H9 (cell line): ENCODE data around the gene RAB3IP. TPM values are rescaled to one million over a fixed set of nuclear protein-coding genes. Genes with fewer than 3 reads are reported as not detected.

Experiments used
- DNase-seq: peaks from one replicate; pipeline ENCODE4 v3.0.0-alpha.2; 2017
- H2AFZ ChIP-seq: one replicate; pipeline ENCODE4 v1.6.1; 2013; ENCODE audit warnings: mild to moderate bottlenecking, low read length, control low read depth, moderate library complexity
- H2AK5ac ChIP-seq: 2 replicates; pipeline ENCODE4 v1.6.1; 2013; ENCODE audit warnings: low read length, control low read depth, mixed read lengths; ENCODE audit not compliant: insufficient read length
- H2BK120ac ChIP-seq: one replicate; pipeline ENCODE4 v1.6.1; 2013; ENCODE audit warnings: low read depth, mild to moderate bottlenecking, low read length, control low read depth, inconsistent platforms; ENCODE audit not compliant: poor library complexity, severe bottlenecking
- H2BK12ac ChIP-seq: 2 replicates; pipeline ENCODE4 v1.6.1; 2013; ENCODE audit warnings: low read length, control low read depth, mixed read lengths, low read depth; ENCODE audit not compliant: insufficient read length
- H2BK15ac ChIP-seq: 2 replicates; pipeline ENCODE4 v1.6.1; 2013; ENCODE audit warnings: low read depth, low read length, control low read depth
- H2BK20ac ChIP-seq: one replicate; pipeline ENCODE4 v1.6.1; 2013; ENCODE audit warnings: low read depth, mild to moderate bottlenecking, low read length, control low read depth, inconsistent platforms; ENCODE audit not compliant: poor library complexity, severe bottlenecking
- H2BK5ac ChIP-seq: 2 replicates; pipeline ENCODE4 v1.6.1; 2013; ENCODE audit warnings: low read length, control low read depth, mixed read lengths; ENCODE audit not compliant: insufficient read length
- H3K14ac ChIP-seq: 2 replicates; pipeline ENCODE4 v1.6.1; 2013; ENCODE audit warnings: low read length, control low read depth; ENCODE audit not compliant: insufficient read depth
- H3K18ac ChIP-seq: 2 replicates; pipeline ENCODE4 v1.6.1; 2013; ENCODE audit warnings: low read depth, mild to moderate bottlenecking, mixed read lengths, low read length, control low read depth; ENCODE audit not compliant: insufficient read length
- H3K23ac ChIP-seq: 2 replicates; pipeline ENCODE4 v1.6.1; 2013; ENCODE audit warnings: low read length, control low read depth, mixed read lengths, low read depth; ENCODE audit not compliant: insufficient read length
- H3K23me2 ChIP-seq: 2 replicates; pipeline ENCODE4 v1.6.1; 2013; ENCODE audit warnings: low read depth, mild to moderate bottlenecking, mixed read lengths, low read length, control low read depth; ENCODE audit not compliant: insufficient read length, poor library complexity, severe bottlenecking
- H3K27ac ChIP-seq: 2 replicates; pipeline ENCODE4 v1.5.1; 2013; ENCODE audit warnings: low read length, control low read depth, mixed read lengths, low read depth; ENCODE audit not compliant: insufficient read length
- H3K27me3 ChIP-seq: 2 replicates; pipeline ENCODE4 v1.6.1; 2013; ENCODE audit warnings: low read length, control low read depth, inconsistent platforms; ENCODE audit not compliant: insufficient read depth
- H3K4ac ChIP-seq: 2 replicates; pipeline ENCODE4 v1.6.1; 2013; ENCODE audit warnings: low read depth, mild to moderate bottlenecking, control low read depth, inconsistent platforms, low read length, moderate library complexity
- H3K4me1 ChIP-seq: 2 replicates; pipeline ENCODE4 v1.6.1; 2013; ENCODE audit warnings: low read length, control low read depth, inconsistent platforms; ENCODE audit not compliant: insufficient read depth
- H3K4me2 ChIP-seq: 2 replicates; pipeline ENCODE4 v1.6.1; 2013; ENCODE audit warnings: low read length, control low read depth, mixed read lengths; ENCODE audit not compliant: insufficient read length, insufficient read depth
- H3K56ac ChIP-seq: 2 replicates; pipeline ENCODE4 v1.6.1; 2013; ENCODE audit warnings: low read depth, mild to moderate bottlenecking, mixed read lengths, low read length, control low read depth; ENCODE audit not compliant: insufficient read length
- H3K79me1 ChIP-seq: 2 replicates; pipeline ENCODE4 v1.6.1; 2013; ENCODE audit warnings: low read depth, mild to moderate bottlenecking, moderate library complexity, low read length, control low read depth, inconsistent platforms; ENCODE audit not compliant: insufficient read depth, poor library complexity, severe bottlenecking
- H3K79me2 ChIP-seq: 2 replicates; pipeline ENCODE4 v1.6.1; 2013; ENCODE audit warnings: low read length, control low read depth, inconsistent platforms; ENCODE audit not compliant: insufficient read depth
- H3K9ac ChIP-seq: 2 replicates; pipeline ENCODE4 v1.6.1; 2013; ENCODE audit warnings: low read length, control low read depth, mixed read lengths; ENCODE audit not compliant: insufficient read length; ENCODE audit errors: extremely low read depth
- H3K9me3 ChIP-seq: one replicate; pipeline ENCODE4 v1.6.1; 2013; ENCODE audit warnings: low read depth, low read length, inconsistent platforms; ENCODE audit not compliant: control insufficient read depth
- H3T11ph ChIP-seq: one replicate; pipeline ENCODE4 v1.6.1; 2013; ENCODE audit warnings: mild to moderate bottlenecking, low read length, control low read depth, inconsistent platforms
- H4K20me1 ChIP-seq: one replicate; pipeline ENCODE4 v1.6.1; 2013; ENCODE audit not compliant: control insufficient read depth, insufficient read length, insufficient read depth
- H4K5ac ChIP-seq: 2 replicates; pipeline ENCODE4 v1.6.1; 2013; ENCODE audit warnings: low read depth, mild to moderate bottlenecking, mixed read lengths, low read length, control low read depth; ENCODE audit not compliant: insufficient read length
- H4K8ac ChIP-seq: replicated peaks from 2 replicates; pipeline ENCODE4 v1.6.1; 2013; ENCODE audit warnings: low read length, control low read depth, mixed read lengths, low read depth; ENCODE audit not compliant: insufficient read length
- H4K91ac ChIP-seq: 2 replicates; pipeline ENCODE4 v1.6.1; 2013; ENCODE audit warnings: low read depth, mild to moderate bottlenecking, moderate library complexity, mixed read lengths, low read length, control low read depth; ENCODE audit not compliant: insufficient read length
- H3K27ac Mint-ChIP-seq, 3 experiments: 2 replicates in 2 of 3; 3 replicates in 1 of 3; pipeline ENCODE4 v1.8.0; 2020 to 2021; ENCODE audit warnings: mixed read lengths in 3 of 3, mild to moderate bottlenecking in 1 of 3, moderate library complexity in 1 of 3
- H3K27me3 Mint-ChIP-seq: 2 replicates; pipeline ENCODE4 v1.8.0; 2021; ENCODE audit warnings: low read depth, mild to moderate bottlenecking, moderate library complexity, mixed read lengths
- H3K36me3 Mint-ChIP-seq, 3 experiments: 2 replicates in 2 of 3; 3 replicates in 1 of 3; pipeline ENCODE4 v1.8.0; 2020 to 2021; ENCODE audit warnings: low read depth in 3 of 3, mixed read lengths in 3 of 3; ENCODE audit not compliant: insufficient read depth in 1 of 3
- H3K4me1 Mint-ChIP-seq, 2 experiments: 2 replicates each; pipeline ENCODE4 v1.8.0; 2020; ENCODE audit warnings: mixed read lengths in 2 of 2
- H3K4me3 Mint-ChIP-seq, 2 experiments: 2 replicates in 1 of 2; 3 replicates in 1 of 2; pipeline ENCODE4 v1.8.0; 2020 to 2021; ENCODE audit warnings: mild to moderate bottlenecking in 2 of 2, mixed read lengths in 2 of 2, moderate library complexity in 1 of 2
- H3K9me3 Mint-ChIP-seq, 2 experiments: 2 replicates in 1 of 2; 3 replicates in 1 of 2; pipeline ENCODE4 v1.8.0; 2020; ENCODE audit warnings: mild to moderate bottlenecking in 2 of 2, mixed read lengths in 2 of 2, moderate library complexity in 1 of 2
- CTCF ChIP-seq: fragments of 200-600 bp; sonication (generic); conservative IDR thresholded peaks from 3 replicates; pipeline ENCODE4 v1.8.0; 2021; ENCODE audit warnings: antibody characterized with exemption, mild to moderate bottlenecking
- WGBS: extraction: QIAGEN DNeasy Blood & Tissue Kit; methylation state at CpG from one replicate; pipeline ENCODE4 v1.1.7; 2013; ENCODE audit warnings: missing lambda C conversion rate, low lambda C conversion rate, mixed read lengths; ENCODE audit not compliant: insufficient read length; ENCODE audit errors: extremely low coverage; 5-methylcytosine and 5-hydroxymethylcytosine counted together
- total RNA-seq: library from RNA; stranded (reverse); gene quantifications from 2 replicates; pipeline ENCODE4 v1.2.1, GENCODE V29; 2021

RAB3IP gene
- total RNA-seq, 1 experiment from 2014 or later, result 45.5 TPM

GRCh38 chr12:69779928-69780327 is 41.3 kb downstream of the RAB3IP start:
- Histone ChIP-seq H3K27ac (no peak overlapping the region), H3K14ac (no peak overlapping the region), H3T11ph (no peak overlapping the region), H4K8ac (no peak overlapping the region), H3K56ac (no peak overlapping the region), H2AFZ (no peak overlapping the region), H2BK12ac (no peak overlapping the region), H3K23ac (no peak overlapping the region), H3K18ac (no peak overlapping the region), H3K9ac (no peak overlapping the region), H2BK20ac (no peak overlapping the region), H4K5ac (no peak overlapping the region), H2BK15ac (no peak overlapping the region), H4K20me1 (no peaks in the 10 kb centered on the region), H2AK5ac (no peak overlapping the region), H4K91ac (no peak overlapping the region), H2BK5ac (no peak overlapping the region), H3K4me2 (peak overlapping the region; percentile 11), H3K23me2 (no peaks in the 10 kb centered on the region), H2BK120ac (no peak overlapping the region), H3K79me2 (no peaks in the 10 kb centered on the region), H3K9me3 (no peaks in the 10 kb centered on the region), H3K79me1 (peaks cover under 1% of the 10 kb centered on the region), H3K27me3 (no peaks in the 10 kb centered on the region), H3K4me1 (no peaks in the 10 kb centered on the region), H3K4ac (no peak overlapping the region)
- Mint-ChIP-seq H3K4me3 (peak overlapping the region in 1 of 2 experiments; percentile 57; a peak in 2 of 5 replicates), H3K36me3 (peaks cover 0 to 15% (median 12%) of the 10 kb centered on the region in 3 experiments), H3K27ac (peak overlapping the region in 1 of 3 experiments; percentile 58; a peak in 1 of 7 replicates), H3K9me3 (peaks cover 0 to 3% of the 10 kb centered on the region in 2 experiments; a peak in 3 of 5 replicates), H3K27me3 (no peaks in the 10 kb centered on the region), H3K4me1 (peaks cover 13% of the 10 kb centered on the region in 2 experiments)
- WGBS, result no CpG with 5 or more reads among the region's 7 CpGs
- DNase-seq, result peak; percentile 84
- peak; percentile 86 for TF ChIP-seq CTCF
